Measurements from ENCODE around the gene GNG7. TPM values are rescaled to one million over a fixed set of nuclear protein-coding genes. Genes with fewer than 3 reads are reported as not detected.
A peak's percentile ranks its signal among the peaks of the same experiment; 100 is the strongest.
"Not testable (repeated sequence)": the region's sequence is repeated elsewhere in the genome, so short reads cannot be mapped to it uniquely, and the experiment has no call there.

GNG7 gene
- total and polyA plus RNA-seq, 10 of the 15 experiments (the other 5 are each of a cell fraction or from before 2014, with no cell fraction given) = 1.9 to 13.6 (median 6.5) TPM

- not testable (repeated sequence) for H3K27ac ChIP-seq (ENCODE audit: control insufficient read depth, insufficient read depth); BruUV-seq (replicated peaks); H3K36me3 ChIP-seq (ENCODE audit: control insufficient read depth in 2 of 2, insufficient read depth in 2 of 2, low read length in 1 of 2); DNase-seq (ENCODE audit: low read depth, low spot score); FAIRE-seq; H2AFZ ChIP-seq (ENCODE audit: control insufficient read depth, low read depth, low read length); H3K9me3 ChIP-seq (replicated peaks; ENCODE audit: control insufficient read depth, insufficient read depth, low read length); H4K20me1 ChIP-seq (ENCODE audit: control insufficient read depth, insufficient read depth); H3K27me3 ChIP-seq (replicated peaks in 1 of 2; ENCODE audit: control insufficient read depth in 2 of 2, insufficient read depth in 2 of 2, low read length in 1 of 2); H3K4me3 ChIP-seq; H3K4me1 ChIP-seq (ENCODE audit: control insufficient read depth, insufficient read depth, low read length); H3K79me2 ChIP-seq (ENCODE audit: control insufficient read depth, insufficient read depth, low read length); ATAC-seq; H3K9ac ChIP-seq (ENCODE audit: control insufficient read depth, insufficient read depth, low read length); H3K4me2 ChIP-seq (ENCODE audit: control insufficient read depth, insufficient read depth)
- in situ Hi-C loops (cut with MboI) (loop anchor here (5.0 kb wide), 2 partner anchors 142 to 282 kb away; no protein-coding TSS in a partner anchor), intact Hi-C loops (cut with micrococcal nuclease; ENCODE audit: unreplicated experiment) (loop anchor here (10.0 kb wide), 1 partner anchor 275 kb away; the partner anchor contains the start of gene SLC39A3)
- ChIA-PET POLR2A (interaction anchor here (0.6 to 1.6 kb wide), 5 partner anchors 34 to 309 kb away, joined by 3 to 4 read pairs (median 3); no protein-coding TSS in a partner anchor), CTCF (interaction anchor here (0.6 to 1.7 kb wide), 4 partner anchors 91 to 563 kb away, joined by 3 to 7 read pairs (median 3); no protein-coding TSS in a partner anchor), SMC1A (ENCODE audit: uncharacterized antibody, unreplicated experiment) (interaction anchor here (0.8 to 1.4 kb wide), 3 partner anchors 8 to 151 kb away, joined by 3 to 5 read pairs (median 4); no protein-coding TSS in a partner anchor), RAD21 (ENCODE audit: unreplicated experiment) (interaction anchor here (1.3 to 2.5 kb wide), 4 partner anchors 130 to 149 kb away, joined by 3 to 11 read pairs (median 3); no protein-coding TSS in a partner anchor)
- 55% methylated on average over 8 of the region's 8 CpGs for WGBS (ENCODE audit: insufficient coverage, insufficient replicate concordance, low lambda C conversion rate, missing lambda C conversion rate)
Measured at GRCh38 chr19:2469915-2470200, 232.6 kb downstream of the GNG7 start.

GRCh38 chr19:2469102-2469914 lies 233.2 kb downstream of the GNG7 start:
- Histone ChIP-seq H3K9ac (ENCODE audit: control insufficient read depth, insufficient read depth, low read length) (no peak overlapping the region), H4K20me1 (ENCODE audit: control insufficient read depth, insufficient read depth) (no peaks in the 10 kb centered on the region), H3K4me1 (ENCODE audit: control insufficient read depth, insufficient read depth, low read length) (peaks cover 8% of the 10 kb centered on the region), H3K9me3 (replicated peaks; ENCODE audit: control insufficient read depth, insufficient read depth, low read length) (no peaks in the 10 kb centered on the region), H3K36me3 (ENCODE audit: control insufficient read depth in 2 of 2, insufficient read depth in 2 of 2, low read length in 1 of 2) (no peaks in the 10 kb centered on the region), H3K4me3 (no peak overlapping the region), H3K27me3 (replicated peaks in 1 of 2; ENCODE audit: control insufficient read depth in 2 of 2, insufficient read depth in 2 of 2, low read length in 1 of 2) (no peaks in the 10 kb centered on the region), H3K4me2 (ENCODE audit: control insufficient read depth, insufficient read depth) (peak overlapping the region; percentile 5; the same call in 1 of the 2 replicates), H2AFZ (ENCODE audit: control insufficient read depth, low read depth, low read length) (peak overlapping the region; percentile 25; the same call in 1 of the 2 replicates), H3K79me2 (ENCODE audit: control insufficient read depth, insufficient read depth, low read length) (no peaks in the 10 kb centered on the region), H3K27ac (ENCODE audit: control insufficient read depth, insufficient read depth) (no peak overlapping the region)
- RAD21 ChIA-PET (ENCODE audit: unreplicated experiment) = interaction anchor here (0.6 to 2.5 kb wide), 5 partner anchors 11 to 149 kb away, joined by 3 to 11 read pairs (median 3); no protein-coding TSS in a partner anchor
- no TSS peak for BruUV-seq (replicated peaks)
- in situ Hi-C loops (cut with MboI) (loop anchor here (5.0 kb wide), 1 partner anchor 283 kb away; no protein-coding TSS in a partner anchor), intact Hi-C loops (cut with micrococcal nuclease; ENCODE audit: unreplicated experiment) (loop anchor here (10.0 kb wide), 1 partner anchor 275 kb away; the partner anchor contains the start of gene SLC39A3)
- WGBS (ENCODE audit: insufficient coverage, insufficient replicate concordance, low lambda C conversion rate, missing lambda C conversion rate) = 30% methylated on average over 23 of the region's 23 CpGs
- SMC1A ChIA-PET (ENCODE audit: uncharacterized antibody, unreplicated experiment) = interaction anchor here (0.6 to 1.4 kb wide), 6 partner anchors 9 to 152 kb away, joined by 3 to 5 read pairs (median 4); no protein-coding TSS in a partner anchor
- DNase-seq (ENCODE audit: low read depth, low spot score) = no peak
- CTCF ChIA-PET = interaction anchor here (0.5 to 1.7 kb wide), 5 partner anchors 141 to 562 kb away, joined by 3 to 7 read pairs (median 3); no protein-coding TSS in a partner anchor
- POLR2A ChIA-PET = interaction anchor here (0.6 to 1.6 kb wide), 3 partner anchors 61 to 142 kb away, joined by 3 to 4 read pairs (median 3); no protein-coding TSS in a partner anchor
- peak; percentile 76 for FAIRE-seq
- peak; percentile 86 for ATAC-seq
- TF ChIP-seq BRCA1 (IDR thresholded peaks at IDR 0.05; ENCODE audit: low read depth, low read length) (no peak), SP1 (IDR thresholded peaks at IDR 0.05; ENCODE audit: low read depth, low read length) (no peak), YBX1 (IDR thresholded peaks at IDR 0.05) (no peak), CTCF (IDR thresholded peaks at IDR 0.05 in 2 of 3, conservative IDR thresholded peaks at IDR 0.05 in 1 of 3; ENCODE audit: control insufficient read depth in 2 of 3, extremely low read depth in 1 of 3, insufficient read depth in 1 of 3, low read depth in 3 of 3, low read length in 3 of 3) (no peak), PAX5 (IDR thresholded peaks at IDR 0.05; ENCODE audit: borderline replicate concordance, low read depth, low read length) (no peak), ETV6 (conservative IDR thresholded peaks at IDR 0.05 in 1 of 2, IDR thresholded peaks at IDR 0.05 in 1 of 2; ENCODE audit: borderline replicate concordance in 1 of 2, low read depth in 1 of 2) (peak in 1 of 2 experiments; percentile 53; a peak in 2 of 4 replicates), SMC3 (IDR thresholded peaks at IDR 0.05; ENCODE audit: borderline replicate concordance, low read length) (no peak), NFYA (IDR thresholded peaks at IDR 0.05; ENCODE audit: borderline replicate concordance, low read depth, low read length) (no peak), IRF5 (IDR thresholded peaks at IDR 0.05; ENCODE audit: borderline replicate concordance) (no peak)

Measured in GM12878 (cell line).